ENCODE results near the gene FHIT. TPM values are rescaled to one million over a fixed set of nuclear protein-coding genes. Genes with fewer than 3 reads are reported as not detected.

Gene FHIT
- total RNA-seq, 4 donors from 2014 or later: 1.6 to 12.9 (median 7.8) TPM

DNA sequence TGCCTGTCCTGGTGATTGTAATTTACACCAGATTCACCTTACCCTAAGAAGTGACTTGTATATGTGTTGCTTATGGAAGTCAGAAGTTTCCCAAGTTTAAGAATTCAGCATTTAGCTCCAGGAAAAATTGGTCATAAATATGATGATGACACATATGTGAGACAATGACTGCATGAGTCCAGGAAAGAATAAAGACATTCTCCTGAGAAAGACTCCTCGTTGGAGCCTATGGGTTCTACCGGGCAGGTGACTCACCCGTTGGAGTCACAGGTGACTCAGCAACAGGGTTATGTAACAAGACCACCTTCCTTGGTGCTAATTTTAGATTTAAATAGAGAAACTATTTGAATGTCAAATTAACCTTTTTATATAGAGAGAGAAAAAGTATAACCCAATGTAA, 662.4 kb downstream of the FHIT start:
- peaks cover 0 to 4% (median 0%) of the 10 kb centered on the region in 4 donors for H3K9me3 ChIP-seq

DNA sequence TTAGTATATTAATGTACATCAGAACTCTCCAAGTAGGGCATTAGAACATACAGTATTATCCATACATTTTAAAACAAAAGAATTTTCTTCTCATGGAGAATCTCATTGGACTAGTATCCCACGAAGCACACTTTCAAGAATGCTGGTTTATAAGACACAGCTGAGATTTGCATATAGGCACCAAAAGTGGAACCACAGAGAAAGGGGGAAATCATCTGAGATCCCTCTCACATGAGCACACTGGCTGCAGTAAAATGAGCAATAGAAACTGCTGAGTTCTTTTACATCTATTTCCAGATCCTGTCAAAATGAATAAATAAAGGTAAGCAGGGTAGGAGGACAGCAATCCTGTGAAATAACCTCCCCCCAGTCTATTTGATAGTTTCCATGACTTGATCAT, 665.3 kb downstream of the FHIT start:
- H3K9me3 ChIP-seq: peaks cover 0 to 4% (median 0%) of the 10 kb centered on the region in 4 donors
- no peaks in the 10 kb centered on the region for H3K27me3 ChIP-seq
- WGBS, 2 donors: 0 to 39% methylated on average over 1 of the region's 1 CpG
- H3K36me3 ChIP-seq: no peaks in the 10 kb centered on the region
- no peak overlapping the region for H3K4me3 ChIP-seq
- TF ChIP-seq, protein P1, sequence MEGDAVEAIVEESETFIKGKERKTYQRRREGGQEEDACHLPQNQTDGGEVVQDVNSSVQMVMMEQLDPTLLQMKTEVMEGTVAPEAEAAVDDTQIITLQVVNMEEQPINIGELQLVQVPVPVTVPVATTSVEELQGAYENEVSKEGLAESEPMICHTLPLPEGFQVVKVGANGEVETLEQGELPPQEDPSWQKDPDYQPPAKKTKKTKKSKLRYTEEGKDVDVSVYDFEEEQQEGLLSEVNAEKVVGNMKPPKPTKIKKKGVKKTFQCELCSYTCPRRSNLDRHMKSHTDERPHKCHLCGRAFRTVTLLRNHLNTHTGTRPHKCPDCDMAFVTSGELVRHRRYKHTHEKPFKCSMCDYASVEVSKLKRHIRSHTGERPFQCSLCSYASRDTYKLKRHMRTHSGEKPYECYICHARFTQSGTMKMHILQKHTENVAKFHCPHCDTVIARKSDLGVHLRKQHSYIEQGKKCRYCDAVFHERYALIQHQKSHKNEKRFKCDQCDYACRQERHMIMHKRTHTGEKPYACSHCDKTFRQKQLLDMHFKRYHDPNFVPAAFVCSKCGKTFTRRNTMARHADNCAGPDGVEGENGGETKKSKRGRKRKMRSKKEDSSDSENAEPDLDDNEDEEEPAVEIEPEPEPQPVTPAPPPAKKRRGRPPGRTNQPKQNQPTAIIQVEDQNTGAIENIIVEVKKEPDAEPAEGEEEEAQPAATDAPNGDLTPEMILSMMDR (IDR thresholded peaks at IDR 0.05): no peak
- TF ChIP-seq POLR2A (IDR thresholded peaks at IDR 0.05): no peak
- no peak for TF ChIP-seq EP300 (IDR thresholded peaks at IDR 0.05)
- no peak overlapping the region for H3K27ac ChIP-seq
- no peaks in the 10 kb centered on the region for H3K4me1 ChIP-seq
- no peak for DNase-seq (ENCODE audit: low spot score in 2 of 2)

More for the DNA sequence above, 662.4 kb downstream of the FHIT start:
- TF ChIP-seq, protein P1 (IDR thresholded peaks at IDR 0.05): no peak
- TF ChIP-seq POLR2A (IDR thresholded peaks at IDR 0.05) (no peak), EP300 (IDR thresholded peaks at IDR 0.05) (no peak)
- no peak overlapping the region for H3K4me3 ChIP-seq
- H3K27me3 ChIP-seq: no peaks in the 10 kb centered on the region
- no peaks in the 10 kb centered on the region for H3K4me1 ChIP-seq
- WGBS, 2 donors: 84 to 87% methylated on average over 3 of the region's 3 CpGs
- H3K36me3 ChIP-seq: no peaks in the 10 kb centered on the region
- no peak overlapping the region for H3K27ac ChIP-seq
- no peak for DNase-seq (ENCODE audit: low spot score in 2 of 2)

DNA sequence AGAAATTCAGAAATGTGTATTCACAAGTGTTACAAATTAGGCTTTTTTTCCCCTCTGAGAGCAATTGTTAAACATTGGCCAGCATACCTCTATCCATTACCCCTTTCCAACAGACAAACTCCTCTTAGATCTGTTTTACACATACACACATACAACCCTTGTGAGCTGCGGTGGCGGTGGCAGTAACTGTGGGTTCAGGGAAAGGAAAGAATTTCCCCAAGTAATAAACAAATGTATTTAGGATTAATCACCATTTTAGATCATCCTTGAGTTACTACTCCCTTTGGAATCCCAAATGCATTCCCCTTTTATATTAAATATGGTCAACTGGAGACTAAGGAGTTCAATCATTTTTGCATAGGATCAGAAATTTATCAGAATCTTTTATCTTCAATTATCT, 667.0 kb downstream of the FHIT start:
- Histone ChIP-seq H3K27me3 (no peaks in the 10 kb centered on the region), H3K36me3 (no peaks in the 10 kb centered on the region), H3K9me3 (peaks cover 0 to 4% (median 0%) of the 10 kb centered on the region in 4 donors), H3K4me1 (no peaks in the 10 kb centered on the region), H3K27ac (no peak overlapping the region), H3K4me3 (no peak overlapping the region)
- DNase-seq (ENCODE audit: low spot score in 2 of 2): no peak
- TF ChIP-seq EP300 (IDR thresholded peaks at IDR 0.05) (no peak), POLR2A (IDR thresholded peaks at IDR 0.05) (no peak)
- TF ChIP-seq, protein P1 (IDR thresholded peaks at IDR 0.05): no peak
- WGBS, 2 donors: 86 to 90% methylated on average over 2 of the region's 2 CpGs

DNA sequence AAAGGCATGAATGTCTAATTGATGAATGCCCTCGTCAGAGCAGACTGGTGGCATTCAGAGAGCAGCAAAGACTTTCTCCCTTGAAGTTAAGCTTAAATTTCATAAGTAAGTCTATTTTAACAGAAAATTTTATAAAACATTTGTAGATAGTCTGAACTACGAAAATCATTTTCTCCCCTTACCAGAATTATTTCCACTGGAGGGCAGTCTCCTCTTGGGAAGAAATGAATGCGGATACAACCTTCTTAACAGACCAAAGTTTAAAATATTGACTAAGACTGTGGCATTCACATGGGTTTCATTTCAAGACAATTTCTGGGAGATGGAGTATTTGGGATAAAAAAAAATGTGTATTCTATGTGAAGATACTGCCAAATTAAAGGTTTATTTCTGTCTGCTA, 669.0 kb downstream of the FHIT start:
- H3K27me3 ChIP-seq: no peaks in the 10 kb centered on the region
- peaks cover 0 to 4% (median 0%) of the 10 kb centered on the region in 4 donors for H3K9me3 ChIP-seq
- DNase-seq (ENCODE audit: low spot score in 2 of 2): no peak
- no peaks in the 10 kb centered on the region for H3K4me1 ChIP-seq
- TF ChIP-seq, protein P1 (IDR thresholded peaks at IDR 0.05): no peak
- TF ChIP-seq EP300 (IDR thresholded peaks at IDR 0.05): no peak
- no peak for TF ChIP-seq POLR2A (IDR thresholded peaks at IDR 0.05)
- no peak overlapping the region for H3K27ac ChIP-seq
- H3K4me3 ChIP-seq: no peak overlapping the region
- WGBS, 2 donors: 53 to 56% methylated on average over 3 of the region's 3 CpGs
- H3K36me3 ChIP-seq: no peaks in the 10 kb centered on the region

DNA sequence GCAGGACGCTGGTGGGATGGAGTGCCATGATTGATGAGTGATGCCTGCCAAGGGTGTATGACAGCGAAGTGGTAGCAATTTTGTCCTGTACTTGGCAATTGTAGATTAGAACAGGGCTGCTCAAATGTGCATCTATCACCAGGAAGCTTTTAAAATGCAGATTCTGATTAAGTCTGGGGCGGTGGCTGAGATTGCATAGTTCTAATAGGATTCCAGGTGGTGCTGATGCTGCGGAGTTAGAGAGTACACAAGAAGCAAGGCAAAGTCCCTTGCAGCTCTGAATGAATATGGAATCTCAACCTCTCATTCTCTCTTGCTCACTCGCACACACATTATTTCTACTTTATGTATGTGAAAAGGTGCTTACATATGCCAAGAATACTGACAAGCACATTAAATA, 670.4 kb downstream of the FHIT start:
- Histone ChIP-seq H3K27ac (no peak overlapping the region), H3K9me3 (no peaks in the 10 kb centered on the region), H3K4me1 (no peaks in the 10 kb centered on the region), H3K27me3 (no peaks in the 10 kb centered on the region), H3K4me3 (no peak overlapping the region), H3K36me3 (no peaks in the 10 kb centered on the region)
- 87 to 96% methylated on average over 5 of the region's 5 CpGs for WGBS, 2 donors
- TF ChIP-seq EP300 (IDR thresholded peaks at IDR 0.05) (no peak), POLR2A (IDR thresholded peaks at IDR 0.05) (no peak)
- TF ChIP-seq, protein P1 (IDR thresholded peaks at IDR 0.05): no peak
- no peak for DNase-seq (ENCODE audit: low spot score in 2 of 2)
